ENCODE results near the gene FES. TPM values are rescaled to one million over a fixed set of nuclear protein-coding genes. Genes with fewer than 3 reads are reported as not detected.

The FES gene
- polyA plus RNA-seq, 1 experiment, result 5.5 TPM

GRCh38 chr15:90911906-90912769 is 27.8 kb downstream of the FES start:
- Histone ChIP-seq H3K27ac (ENCODE audit: low read depth, low read length) (no peak overlapping the region), H3K9me3 (ENCODE audit: control insufficient read depth, insufficient read depth, low read length) (no peaks in the 10 kb centered on the region; the same call in 1 of the 2 replicates), H3K4me3 (ENCODE audit: low read depth, low read length) (no peak overlapping the region), H3K27me3 (ENCODE audit: control insufficient read depth, insufficient read depth, low read length) (no peaks in the 10 kb centered on the region)
- POLR2A ChIA-PET, result no interaction called here
- TF ChIP-seq CTCF (IDR thresholded peaks at IDR 0.05; ENCODE audit: low read depth, low read length), result no peak
- CTCF ChIA-PET, result interaction anchor here (0.7 to 3.0 kb wide), 2 partner anchors 20 to 619 kb away, joined by 4 to 14 read pairs; partner anchors contain the start of gene HDDC3
- no peak for DNase-seq (ENCODE audit: low read depth, low spot score)

DNA sequence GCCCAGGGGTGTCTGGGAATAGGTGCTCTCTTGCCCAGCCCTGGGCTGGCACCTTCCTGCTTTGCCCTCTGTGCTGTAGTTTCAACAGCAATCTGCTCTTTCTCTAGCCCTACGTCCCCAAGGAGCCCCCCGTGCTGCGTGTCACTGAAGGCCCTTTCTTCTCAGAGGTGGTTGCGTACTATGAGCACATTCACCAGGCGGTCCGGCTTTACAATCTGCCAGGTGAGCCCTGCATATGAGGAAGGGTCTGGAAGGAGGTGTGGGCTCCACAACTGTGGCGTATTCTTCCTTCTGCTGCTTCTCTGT is 28.4 kb downstream of the FES start:
- CTCF ChIA-PET, result interaction anchor here (3.0 kb wide), 1 partner anchor 20 kb away, joined by 14 read pairs; the partner anchor contains the start of gene HDDC3
- Histone ChIP-seq H3K27ac (ENCODE audit: low read depth, low read length) (no peak overlapping the region), H3K9me3 (ENCODE audit: control insufficient read depth, insufficient read depth, low read length) (no peaks in the 10 kb centered on the region; the same call in 1 of the 2 replicates), H3K27me3 (ENCODE audit: control insufficient read depth, insufficient read depth, low read length) (no peaks in the 10 kb centered on the region), H3K4me3 (ENCODE audit: low read depth, low read length) (no peak overlapping the region)
- TF ChIP-seq CTCF (IDR thresholded peaks at IDR 0.05; ENCODE audit: low read depth, low read length), result no peak
- POLR2A ChIA-PET, result no interaction called here
- no peak for DNase-seq (ENCODE audit: low read depth, low spot score)

GRCh38 chr15:90913398-90913944 is 29.2 kb downstream of the FES start:
- Histone ChIP-seq H3K27me3 (ENCODE audit: control insufficient read depth, insufficient read depth, low read length) (no peaks in the 10 kb centered on the region), H3K9me3 (ENCODE audit: control insufficient read depth, insufficient read depth, low read length) (no peaks in the 10 kb centered on the region; the same call in 1 of the 2 replicates), H3K27ac (ENCODE audit: low read depth, low read length) (no peak overlapping the region), H3K4me3 (ENCODE audit: low read depth, low read length) (no peak overlapping the region)
- POLR2A ChIA-PET, result no interaction called here
- DNase-seq (ENCODE audit: low read depth, low spot score), result no peak
- CTCF ChIA-PET, result interaction anchor here (3.0 kb wide), 1 partner anchor 19 kb away, joined by 14 read pairs; the partner anchor contains the start of gene HDDC3
- no peak for TF ChIP-seq CTCF (IDR thresholded peaks at IDR 0.05; ENCODE audit: low read depth, low read length)

DNA sequence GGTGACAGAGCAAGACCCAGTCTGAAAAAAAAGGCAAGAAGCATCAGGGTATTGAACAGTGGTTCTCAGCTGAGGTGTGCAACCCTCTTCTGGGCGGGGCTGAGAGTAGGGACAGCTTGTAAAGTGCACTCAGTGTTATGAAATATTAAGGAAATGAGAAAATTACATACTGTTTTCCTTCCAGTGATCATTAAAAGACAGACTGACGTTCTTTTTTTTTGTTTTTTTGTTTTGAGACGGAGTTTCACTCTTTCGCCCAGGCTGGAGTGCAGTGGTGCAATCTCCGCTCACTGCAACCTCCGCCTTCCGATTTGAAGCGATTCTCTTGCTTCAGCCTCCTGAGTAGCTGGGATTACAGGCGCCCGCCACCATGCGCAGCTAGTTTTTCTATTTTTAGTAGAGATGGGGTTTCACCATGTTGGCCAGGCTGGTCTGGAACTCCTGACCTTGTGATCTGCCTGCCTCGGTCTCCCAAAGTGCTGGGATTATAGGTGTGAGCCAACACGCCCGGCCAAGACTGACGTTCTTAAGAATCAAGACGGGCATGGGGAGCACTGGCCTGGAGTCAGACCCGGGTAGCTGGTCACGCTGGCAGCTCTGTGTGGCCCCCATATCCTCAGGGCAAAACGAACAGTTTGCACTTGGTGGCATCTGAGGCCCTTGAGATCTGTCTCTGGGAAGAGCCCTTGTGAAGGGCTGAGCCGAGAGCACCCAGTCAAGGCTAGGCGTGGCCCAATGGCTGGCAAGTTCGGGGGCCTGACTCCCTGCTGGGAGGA is 30.2 kb downstream of the FES start:
- Histone ChIP-seq H3K4me3 (ENCODE audit: low read depth, low read length) (no peak overlapping the region), H3K9me3 (ENCODE audit: control insufficient read depth, insufficient read depth, low read length) (no peaks in the 10 kb centered on the region; the same call in 1 of the 2 replicates), H3K27ac (ENCODE audit: low read depth, low read length) (no peak overlapping the region), H3K27me3 (ENCODE audit: control insufficient read depth, insufficient read depth, low read length) (no peaks in the 10 kb centered on the region)
- DNase-seq (ENCODE audit: low read depth, low spot score), result no peak
- POLR2A ChIA-PET, result interaction anchor here (1.1 kb wide), 1 partner anchor 12 kb away, joined by 3 read pairs; the partner anchor contains the start of gene MAN2A2
- TF ChIP-seq CTCF (IDR thresholded peaks at IDR 0.05; ENCODE audit: low read depth, low read length), result no peak
- CTCF ChIA-PET, result interaction anchor here (3.0 kb wide), 1 partner anchor 18 kb away, joined by 14 read pairs; the partner anchor contains the start of gene HDDC3

Measured in AG04450 (cell line).